ENCODE results near the gene ZIC5.

DNA sequence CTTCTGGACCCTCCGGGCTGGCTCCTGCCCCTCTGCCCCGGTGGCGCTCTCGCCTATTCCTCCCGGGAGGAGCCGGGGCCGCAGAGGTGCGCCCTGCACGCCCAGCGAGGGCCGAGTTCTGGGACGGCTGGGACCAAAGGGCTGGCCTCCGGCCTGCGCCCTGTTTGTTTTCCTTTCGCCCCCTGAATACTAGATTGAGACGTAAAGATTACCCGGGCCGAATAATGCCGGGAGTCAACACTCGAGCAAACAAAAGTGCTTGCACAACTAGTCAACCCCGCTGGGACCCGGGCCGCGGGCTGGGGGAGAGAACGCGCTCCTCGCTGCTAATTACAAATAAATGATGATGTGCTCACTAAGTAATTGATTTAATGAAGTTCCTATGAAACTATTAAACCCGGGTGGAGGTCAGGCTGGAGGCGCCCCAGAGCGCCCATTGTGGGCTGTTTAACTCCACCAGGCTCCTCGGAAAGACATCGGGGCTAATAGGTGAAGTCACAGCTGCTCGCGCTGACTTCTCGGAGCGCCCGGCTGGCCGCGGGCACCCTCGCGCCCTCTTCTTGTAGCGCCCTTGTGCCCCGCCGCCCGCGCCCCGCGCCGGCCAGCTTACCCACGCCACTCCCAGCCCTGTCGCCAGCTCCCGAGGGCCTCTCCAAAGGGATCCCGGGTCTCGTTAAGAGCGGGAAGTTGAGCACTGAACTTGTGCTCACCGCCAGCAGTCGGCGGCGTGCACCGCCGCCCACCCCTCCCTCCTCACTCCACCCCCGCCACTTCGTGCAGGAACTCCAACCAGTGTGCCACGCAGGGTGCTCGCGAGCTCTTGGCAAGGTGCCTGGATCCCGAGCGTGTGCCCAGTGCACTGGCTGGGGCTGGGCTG, 14.9 kb downstream of the ZIC5 start:
- TF ChIP-seq, protein P1, sequence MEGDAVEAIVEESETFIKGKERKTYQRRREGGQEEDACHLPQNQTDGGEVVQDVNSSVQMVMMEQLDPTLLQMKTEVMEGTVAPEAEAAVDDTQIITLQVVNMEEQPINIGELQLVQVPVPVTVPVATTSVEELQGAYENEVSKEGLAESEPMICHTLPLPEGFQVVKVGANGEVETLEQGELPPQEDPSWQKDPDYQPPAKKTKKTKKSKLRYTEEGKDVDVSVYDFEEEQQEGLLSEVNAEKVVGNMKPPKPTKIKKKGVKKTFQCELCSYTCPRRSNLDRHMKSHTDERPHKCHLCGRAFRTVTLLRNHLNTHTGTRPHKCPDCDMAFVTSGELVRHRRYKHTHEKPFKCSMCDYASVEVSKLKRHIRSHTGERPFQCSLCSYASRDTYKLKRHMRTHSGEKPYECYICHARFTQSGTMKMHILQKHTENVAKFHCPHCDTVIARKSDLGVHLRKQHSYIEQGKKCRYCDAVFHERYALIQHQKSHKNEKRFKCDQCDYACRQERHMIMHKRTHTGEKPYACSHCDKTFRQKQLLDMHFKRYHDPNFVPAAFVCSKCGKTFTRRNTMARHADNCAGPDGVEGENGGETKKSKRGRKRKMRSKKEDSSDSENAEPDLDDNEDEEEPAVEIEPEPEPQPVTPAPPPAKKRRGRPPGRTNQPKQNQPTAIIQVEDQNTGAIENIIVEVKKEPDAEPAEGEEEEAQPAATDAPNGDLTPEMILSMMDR (IDR thresholded peaks at IDR 0.05), result no peak
- no peak for TF ChIP-seq POLR2A (IDR thresholded peaks at IDR 0.05)
- no peak for TF ChIP-seq POLR2AphosphoS5 (IDR thresholded peaks at IDR 0.05)

Measured in prostate gland (tissue), 2 donors.